ENCODE results near the gene PRPF39. TPM values are rescaled to one million over a fixed set of nuclear protein-coding genes. Genes with fewer than 3 reads are reported as not detected.

PRPF39 gene
- polyA plus RNA-seq, 1 donor from 2014 or later, result 138 TPM

DNA sequence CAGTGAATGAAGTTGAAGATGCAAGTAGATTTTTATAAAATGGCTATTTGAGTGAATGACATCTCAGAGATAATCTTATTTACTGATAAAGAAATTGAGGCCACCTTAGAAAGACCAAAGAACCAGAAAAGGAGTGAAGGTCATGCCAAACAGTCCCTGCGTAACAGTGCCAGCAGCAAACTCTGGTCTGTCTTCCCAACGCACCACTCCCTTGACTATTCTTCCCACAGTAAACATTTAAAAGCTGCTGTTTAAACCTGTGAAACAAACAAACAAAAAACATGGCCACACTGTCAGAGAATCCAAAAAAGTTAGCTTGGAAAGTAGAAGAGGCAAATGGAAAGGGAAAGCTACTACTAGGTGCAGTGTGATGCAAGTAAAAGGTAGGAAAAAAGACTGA, 1.5 kb upstream of the PRPF39 start:
- no peak overlapping the region for H3K4me3 ChIP-seq (ENCODE audit: low read length)
- H3K9ac ChIP-seq (ENCODE audit: low read length), result no peak overlapping the region
- no peaks in the 10 kb centered on the region for H3K9me3 ChIP-seq (ENCODE audit: low read length)
- H4K20me1 ChIP-seq (ENCODE audit: insufficient read depth), result no peaks in the 10 kb centered on the region
- H3K79me2 ChIP-seq (replicated peaks; ENCODE audit: insufficient read depth, low read length), result peaks cover 34% of the 10 kb centered on the region
- no peaks in the 10 kb centered on the region for H3K27me3 ChIP-seq (ENCODE audit: insufficient read depth, low read depth, low read length)
- H3K9me2 ChIP-seq (ENCODE audit: insufficient read depth, low read length), result no peaks in the 10 kb centered on the region
- no peak overlapping the region for H3K27ac ChIP-seq (ENCODE audit: low read length)
- no peaks in the 10 kb centered on the region for H3K36me3 ChIP-seq (ENCODE audit: insufficient read depth, low read length)
- H3F3A ChIP-seq (ENCODE audit: insufficient read depth, low read length, poor library complexity, severe bottlenecking), result no peaks in the 10 kb centered on the region
- no peak overlapping the region for H2AFZ ChIP-seq (ENCODE audit: low read depth, low read length)
- no peak overlapping the region for H3K4me2 ChIP-seq (ENCODE audit: low read length)
- TF ChIP-seq REST (IDR thresholded peaks at IDR 0.05; ENCODE audit: borderline replicate concordance), result no peak
- no peak for TF ChIP-seq POLR2AphosphoS5 (IDR thresholded peaks at IDR 0.05)
- no peak for TF ChIP-seq CTCF (IDR thresholded peaks at IDR 0.05; ENCODE audit: poor library complexity, severe bottlenecking)

GRCh38 chr14:45083617-45083975, 320 bp upstream of the PRPF39 start:
- no peak overlapping the region for H3K27ac ChIP-seq (ENCODE audit: low read length)
- H3K36me3 ChIP-seq (ENCODE audit: insufficient read depth, low read length), result no peaks in the 10 kb centered on the region
- H3K4me3 ChIP-seq (ENCODE audit: low read length), result peak overlapping the region; percentile 96
- peak overlapping the region; percentile 92 for H3K4me2 ChIP-seq (ENCODE audit: low read length)
- no peaks in the 10 kb centered on the region for H3F3A ChIP-seq (ENCODE audit: insufficient read depth, low read length, poor library complexity, severe bottlenecking)
- H3K9ac ChIP-seq (ENCODE audit: low read length), result peak overlapping the region; percentile 88
- no peaks in the 10 kb centered on the region for H4K20me1 ChIP-seq (ENCODE audit: insufficient read depth)
- peak overlapping the region; percentile 94 for H2AFZ ChIP-seq (ENCODE audit: low read depth, low read length)
- TF ChIP-seq POLR2AphosphoS5 (IDR thresholded peaks at IDR 0.05) (no peak), EZH2 (IDR thresholded peaks at IDR 0.05; ENCODE audit: borderline replicate concordance, insufficient read depth, low read length, poor library complexity, severe bottlenecking) (no peak), TAF1 (IDR thresholded peaks at IDR 0.05; ENCODE audit: low read depth) (no peak), EP300 (conservative IDR thresholded peaks at IDR 0.05; ENCODE audit: poor library complexity, severe bottlenecking) (no peak), CTCF (IDR thresholded peaks at IDR 0.05; ENCODE audit: poor library complexity, severe bottlenecking) (no peak), REST (IDR thresholded peaks at IDR 0.05; ENCODE audit: borderline replicate concordance) (no peak), MXI1 (conservative IDR thresholded peaks at IDR 0.05; ENCODE audit: poor library complexity, severe bottlenecking) (no peak), SMC3 (conservative IDR thresholded peaks at IDR 0.05; ENCODE audit: poor library complexity) (no peak), RAD21 (conservative IDR thresholded peaks at IDR 0.05) (no peak)
- H3K9me2 ChIP-seq (ENCODE audit: insufficient read depth, low read length), result no peaks in the 10 kb centered on the region
- peaks cover 44% of the 10 kb centered on the region for H3K79me2 ChIP-seq (replicated peaks; ENCODE audit: insufficient read depth, low read length)
- H3K9me3 ChIP-seq (ENCODE audit: low read length), result no peaks in the 10 kb centered on the region
- H3K27me3 ChIP-seq (ENCODE audit: insufficient read depth, low read depth, low read length), result no peaks in the 10 kb centered on the region

Data from neural cell (in vitro differentiated cells).